ENCODE measurements around the gene YWHAG.
"Not testable (repeated sequence)": the region's sequence is repeated elsewhere in the genome, so short reads cannot be mapped to it uniquely, and the experiment has no call there.

The YWHAG gene

GRCh38 chr7:76372984-76373833 lies 14.4 kb upstream of the YWHAG start:
- H3K9me3 ChIP-seq (ENCODE audit: severe bottlenecking): no peaks in the 10 kb centered on the region
- no peak for DNase-seq
- H3K4me3 ChIP-seq (ENCODE audit: low read depth, low read length): no peak overlapping the region
- TF ChIP-seq, protein P1, sequence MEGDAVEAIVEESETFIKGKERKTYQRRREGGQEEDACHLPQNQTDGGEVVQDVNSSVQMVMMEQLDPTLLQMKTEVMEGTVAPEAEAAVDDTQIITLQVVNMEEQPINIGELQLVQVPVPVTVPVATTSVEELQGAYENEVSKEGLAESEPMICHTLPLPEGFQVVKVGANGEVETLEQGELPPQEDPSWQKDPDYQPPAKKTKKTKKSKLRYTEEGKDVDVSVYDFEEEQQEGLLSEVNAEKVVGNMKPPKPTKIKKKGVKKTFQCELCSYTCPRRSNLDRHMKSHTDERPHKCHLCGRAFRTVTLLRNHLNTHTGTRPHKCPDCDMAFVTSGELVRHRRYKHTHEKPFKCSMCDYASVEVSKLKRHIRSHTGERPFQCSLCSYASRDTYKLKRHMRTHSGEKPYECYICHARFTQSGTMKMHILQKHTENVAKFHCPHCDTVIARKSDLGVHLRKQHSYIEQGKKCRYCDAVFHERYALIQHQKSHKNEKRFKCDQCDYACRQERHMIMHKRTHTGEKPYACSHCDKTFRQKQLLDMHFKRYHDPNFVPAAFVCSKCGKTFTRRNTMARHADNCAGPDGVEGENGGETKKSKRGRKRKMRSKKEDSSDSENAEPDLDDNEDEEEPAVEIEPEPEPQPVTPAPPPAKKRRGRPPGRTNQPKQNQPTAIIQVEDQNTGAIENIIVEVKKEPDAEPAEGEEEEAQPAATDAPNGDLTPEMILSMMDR (IDR thresholded peaks at IDR 0.05; ENCODE audit: low read depth, low read length): no peak
- no peaks in the 10 kb centered on the region for H3K36me3 ChIP-seq
- H3K27ac ChIP-seq: no peak overlapping the region
- no peaks in the 10 kb centered on the region for H3K27me3 ChIP-seq (ENCODE audit: insufficient read depth, low read depth, severe bottlenecking)

DNA sequence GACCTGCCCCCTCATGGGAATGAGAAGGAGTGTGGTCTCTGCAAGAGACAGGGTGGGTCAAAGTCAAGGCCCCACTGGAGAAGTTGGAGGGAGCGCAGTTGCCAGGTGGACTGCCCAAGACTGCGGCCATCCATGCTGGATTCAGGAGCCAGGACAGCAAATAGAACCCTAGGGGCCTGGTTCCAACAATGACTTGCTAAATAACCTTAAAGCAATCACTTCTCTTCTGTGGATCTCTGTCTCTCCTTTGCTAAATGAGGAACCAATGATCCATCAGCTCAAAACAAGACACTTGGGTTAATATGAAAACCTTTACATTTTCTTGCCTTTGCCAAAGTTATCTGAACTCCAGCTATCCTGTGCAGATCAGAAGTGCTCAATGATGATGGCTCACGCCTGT lies 12.6 kb upstream of the YWHAG start:
- DNase-seq: no peak
- Histone ChIP-seq H3K27me3 (ENCODE audit: insufficient read depth, low read depth, severe bottlenecking) (no peaks in the 10 kb centered on the region), H3K9me3 (ENCODE audit: severe bottlenecking) (no peaks in the 10 kb centered on the region)

GRCh38 chr7:76369018-76369417 lies 10.2 kb upstream of the YWHAG start:
- H3K27me3 ChIP-seq (ENCODE audit: insufficient read depth, low read depth, severe bottlenecking): no peaks in the 10 kb centered on the region
- DNase-seq: no peak
- H3K4me3 ChIP-seq (ENCODE audit: low read depth, low read length): no peak overlapping the region
- TF ChIP-seq, protein P1 (IDR thresholded peaks at IDR 0.05; ENCODE audit: low read depth, low read length): no peak
- H3K36me3 ChIP-seq: no peaks in the 10 kb centered on the region
- H3K27ac ChIP-seq: no peak overlapping the region
- H3K9me3 ChIP-seq (ENCODE audit: severe bottlenecking): no peaks in the 10 kb centered on the region

More for the DNA sequence above, 12.6 kb upstream of the YWHAG start:
- TF ChIP-seq, protein P1 (IDR thresholded peaks at IDR 0.05; ENCODE audit: low read depth, low read length): no peak
- Histone ChIP-seq H3K27ac (no peak overlapping the region), H3K36me3 (no peaks in the 10 kb centered on the region), H3K4me3 (ENCODE audit: low read depth, low read length) (no peak overlapping the region)

- DNase-seq: no peak
- Histone ChIP-seq H3K27ac (no peak overlapping the region), H3K4me3 (ENCODE audit: low read depth, low read length) (no peak overlapping the region), H3K9me3 (ENCODE audit: severe bottlenecking) (no peaks in the 10 kb centered on the region), H3K27me3 (ENCODE audit: insufficient read depth, low read depth, severe bottlenecking) (no peaks in the 10 kb centered on the region), H3K36me3 (no peaks in the 10 kb centered on the region)
- TF ChIP-seq, protein P1 (IDR thresholded peaks at IDR 0.05; ENCODE audit: low read depth, low read length): no peak
Measured at GRCh38 chr7:76368190-76368589, 9.4 kb upstream of the YWHAG start.

GRCh38 chr7:76364198-76364584 lies 5.4 kb upstream of the YWHAG start:
- Histone ChIP-seq H3K4me3 (ENCODE audit: low read depth, low read length) (no peak overlapping the region), H3K9me3 (ENCODE audit: severe bottlenecking) (no peaks in the 10 kb centered on the region), H3K36me3 (no peaks in the 10 kb centered on the region), H3K27me3 (ENCODE audit: insufficient read depth, low read depth, severe bottlenecking) (no peaks in the 10 kb centered on the region), H3K27ac (no peak overlapping the region)
- DNase-seq: no peak
- TF ChIP-seq, protein P1 (IDR thresholded peaks at IDR 0.05; ENCODE audit: low read depth, low read length): no peak

DNA sequence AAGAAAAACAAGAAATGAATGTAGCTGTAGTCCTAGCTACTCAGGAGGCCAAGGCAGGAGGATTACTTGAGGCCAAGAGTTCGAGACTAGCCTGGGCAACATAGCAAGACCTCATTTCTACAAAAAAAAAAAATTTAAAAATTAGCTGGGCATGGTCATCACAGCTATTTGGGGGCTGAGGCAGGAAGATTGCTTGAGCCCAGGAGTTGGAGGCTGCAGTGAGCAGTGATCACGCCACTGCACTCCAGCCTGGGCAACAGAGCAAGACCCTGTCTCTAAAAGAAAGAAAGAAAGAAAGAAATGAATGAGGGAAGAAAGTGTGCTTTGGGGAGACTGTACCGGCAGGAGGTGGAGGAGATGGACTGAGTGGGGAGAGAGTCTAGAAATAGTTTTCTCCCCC lies 5.0 kb upstream of the YWHAG start:
- not testable (repeated sequence) for H3K9me3 ChIP-seq (ENCODE audit: severe bottlenecking); H3K27me3 ChIP-seq (ENCODE audit: insufficient read depth, low read depth, severe bottlenecking); H3K36me3 ChIP-seq; DNase-seq; H3K27ac ChIP-seq; H3K4me3 ChIP-seq (ENCODE audit: low read depth, low read length)
